Left renal pelvis (tissue), 4 donors: ENCODE results near the gene SPECC1. TPM values are rescaled to one million over a fixed set of nuclear protein-coding genes. Genes with fewer than 3 reads are reported as not detected.
"Not testable (repeated sequence)": the region's sequence is repeated elsewhere in the genome, so short reads cannot be mapped to it uniquely, and the experiment has no call there.

Experiments
- DNase-seq, 4 donors: peaks; one replicate each; pipeline ENCODE4 v3.0.0-alpha.2; 2013; ENCODE audit warnings: low read depth in 4 of 4, low spot score in 3 of 4
- polyA plus RNA-seq, 4 donors: library from polyadenylated mRNA; unstranded; fragments of 120-200 nt; gene quantifications; one replicate each; pipeline ENCODE4 v1.2.1, GENCODE V29; 2013; ENCODE audit not compliant: insufficient read length in 4 of 4

SPECC1 gene
- polyA plus RNA-seq, 4 donors: 12.4 to 24.0 (median 16.9) TPM

- no peak for DNase-seq
Observed at GRCh38 chr17:20157001-20157310, 147.8 kb downstream of the SPECC1 start.

GRCh38 chr17:20158580-20158979 lies 149.4 kb downstream of the SPECC1 start:
- DNase-seq: no peak

- DNase-seq: no peak
Observed at GRCh38 chr17:20159406-20160069, 150.4 kb downstream of the SPECC1 start.

GRCh38 chr17:20165516-20165915 lies 156.4 kb downstream of the SPECC1 start:
- not testable (repeated sequence) for DNase-seq

GRCh38 chr17:20170085-20170484 lies 160.9 kb downstream of the SPECC1 start:
- DNase-seq: no peak

- DNase-seq: no peak
Observed at GRCh38 chr17:20171741-20172365, 162.7 kb downstream of the SPECC1 start.

GRCh38 chr17:20172376-20172775 lies 163.2 kb downstream of the SPECC1 start:
- DNase-seq: no peak

GRCh38 chr17:20173091-20173490 lies 163.9 kb downstream of the SPECC1 start:
- peak in 1 of 4 donors; percentile 17 for DNase-seq

GRCh38 chr17:20174588-20175265 lies 165.6 kb downstream of the SPECC1 start:
- DNase-seq: no peak

GRCh38 chr17:20179041-20179440 lies 169.9 kb downstream of the SPECC1 start:
- no peak for DNase-seq

GRCh38 chr17:20180661-20181060 lies 171.5 kb downstream of the SPECC1 start:
- DNase-seq: no peak

- no peak for DNase-seq
Observed at GRCh38 chr17:20184181-20184580, 175.0 kb downstream of the SPECC1 start.

- DNase-seq: no peak
Observed at GRCh38 chr17:20184977-20185619, 175.9 kb downstream of the SPECC1 start.

GRCh38 chr17:20187049-20187448 lies 177.9 kb downstream of the SPECC1 start:
- DNase-seq: no peak

GRCh38 chr17:20189302-20189701 lies 180.1 kb downstream of the SPECC1 start:
- no peak for DNase-seq

GRCh38 chr17:20189979-20190378 lies 180.8 kb downstream of the SPECC1 start:
- no peak for DNase-seq

- DNase-seq: no peak
Observed at GRCh38 chr17:20190605-20191004, 181.4 kb downstream of the SPECC1 start.

- DNase-seq: no peak
Observed at GRCh38 chr17:20191056-20191455, 181.9 kb downstream of the SPECC1 start.

GRCh38 chr17:20196286-20196685 lies 187.1 kb downstream of the SPECC1 start:
- not testable (repeated sequence) for DNase-seq

GRCh38 chr17:20197272-20197926 lies 188.2 kb downstream of the SPECC1 start:
- no peak for DNase-seq
